Lung (tissue), 11 donors: ENCODE data around the gene CCR5AS.

Experiments used
- ATAC-seq: fragments of 200-7000 bp; cut with Tn5 transposase; one replicate; pipeline ENCODE4 v1.9.1; 2020; ENCODE audit warnings: moderate number of reproducible peaks; ENCODE audit not compliant: insufficient read depth, low FRiP score
- DNase-seq, 3 donors: peaks; one replicate each; pipeline ENCODE4 v3.0.0-alpha.2; 2013 to 2017
- H3K27ac ChIP-seq, 2 donors: one replicate each; pipeline ENCODE4 v1.5.1; 2013; ENCODE audit warnings: mild to moderate bottlenecking in 2 of 2, moderate library complexity in 2 of 2, control low read depth in 1 of 2, inconsistent platforms in 1 of 2, low read depth in 1 of 2, low read length in 1 of 2
- H3K27me3 ChIP-seq, 3 donors: one replicate each; pipeline ENCODE4 v1.5.1; 2013; ENCODE audit warnings: low read length in 2 of 3; ENCODE audit not compliant: control insufficient read depth in 3 of 3, insufficient read depth in 3 of 3
- H3K36me3 ChIP-seq, 4 donors: one replicate each; pipeline ENCODE4 v1.5.1; 2013; ENCODE audit warnings: low read length in 4 of 4, mild to moderate bottlenecking in 1 of 4, moderate library complexity in 1 of 4; ENCODE audit not compliant: control insufficient read depth in 4 of 4, insufficient read depth in 4 of 4
- H3K4me1 ChIP-seq, 5 donors: one replicate each; pipeline ENCODE4 v1.5.1; 2013; ENCODE audit warnings: low read length in 5 of 5, mild to moderate bottlenecking in 2 of 5, moderate library complexity in 1 of 5; ENCODE audit not compliant: control insufficient read depth in 5 of 5, insufficient read depth in 5 of 5
- H3K4me3 ChIP-seq: one replicate; pipeline ENCODE4 v1.5.1; 2013; ENCODE audit warnings: mild to moderate bottlenecking, control low read depth, moderate library complexity
- H3K9ac ChIP-seq, 2 donors: one replicate each; pipeline ENCODE4 v1.5.1; 2013; ENCODE audit warnings: low read length in 2 of 2, control low read depth in 1 of 2; ENCODE audit not compliant: insufficient read depth in 1 of 2
- H3K9me3 ChIP-seq, 4 donors: one replicate each; pipeline ENCODE4 v1.5.1; 2013; ENCODE audit warnings: low read length in 3 of 4, mild to moderate bottlenecking in 1 of 4, moderate library complexity in 1 of 4; ENCODE audit not compliant: control insufficient read depth in 4 of 4, insufficient read depth in 3 of 4
- WGBS, 2 donors: extraction: QIAGEN DNeasy Blood & Tissue Kit; methylation state at CpG; one replicate each; pipeline ENCODE4 v1.1.7; 2013; 5-methylcytosine and 5-hydroxymethylcytosine counted together
- TF ChIP-seq, protein P1 (sequence below): IDR thresholded peaks from 2 replicates; pipeline ENCODE4 v1.5.1; 2012; ENCODE audit warnings: mild to moderate bottlenecking; ENCODE audit errors: control extremely low read depth, extremely low read depth
- donor health status: control.
- donor health status: control.
- donor health status: Bipolar disorder and iron deficiency.
- donor health status: healthy.
- donor health status: DM: yes; HTN: yes; CAD: no.

Gene CCR5AS

DNA sequence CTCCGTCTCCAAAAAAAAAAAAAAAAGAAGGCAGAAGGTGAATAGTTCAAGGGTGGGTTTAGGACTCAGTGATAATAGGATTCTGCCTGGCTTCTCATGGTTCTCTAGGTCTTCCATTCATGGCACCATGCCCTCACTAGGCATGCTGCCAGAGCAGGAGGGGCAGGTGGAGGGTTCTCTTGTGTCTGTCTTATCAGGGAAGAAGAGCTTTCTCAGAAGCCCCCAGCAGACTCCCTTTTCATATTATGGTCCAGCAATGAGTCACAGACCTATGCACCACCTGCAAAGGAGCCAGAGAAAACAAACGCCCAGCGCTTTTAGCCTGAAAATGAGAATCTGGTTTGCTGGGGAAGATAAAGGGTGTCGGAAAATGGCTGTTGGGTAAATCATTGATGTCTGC lies 50.0 kb downstream of the CCR5AS start:
- no peak for ATAC-seq

DNA sequence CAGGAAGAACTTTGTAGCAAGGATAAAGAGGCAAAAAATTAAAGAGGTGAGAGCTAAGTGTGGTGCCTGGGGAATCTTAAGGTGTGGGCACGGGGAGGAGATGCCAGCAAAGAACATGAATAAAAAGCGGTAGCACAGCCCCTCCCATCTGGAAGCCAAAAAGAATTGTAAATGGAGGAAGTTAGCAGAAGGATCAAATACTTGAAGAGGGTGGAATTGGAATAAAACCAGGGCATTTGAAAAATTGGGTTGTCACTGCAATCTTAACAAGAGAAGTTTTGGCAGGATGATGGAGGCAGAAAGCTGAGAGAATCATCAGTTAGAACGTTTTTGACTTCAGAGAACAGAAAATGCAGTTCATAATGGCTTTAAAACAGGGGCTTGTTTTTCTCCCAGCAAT lies 50.6 kb downstream of the CCR5AS start:
- no peak overlapping the region for H3K4me3 ChIP-seq
- H3K36me3 ChIP-seq = no peaks in the 10 kb centered on the region
- H3K9me3 ChIP-seq = no peaks in the 10 kb centered on the region
- DNase-seq (no peak), ATAC-seq (no peak)
- peaks cover 0 to 11% (median 2%) of the 10 kb centered on the region in 3 donors for H3K27me3 ChIP-seq
- H3K4me1 ChIP-seq = peaks cover 0 to 11% (median 6%) of the 10 kb centered on the region in 5 donors
- TF ChIP-seq, protein P1, sequence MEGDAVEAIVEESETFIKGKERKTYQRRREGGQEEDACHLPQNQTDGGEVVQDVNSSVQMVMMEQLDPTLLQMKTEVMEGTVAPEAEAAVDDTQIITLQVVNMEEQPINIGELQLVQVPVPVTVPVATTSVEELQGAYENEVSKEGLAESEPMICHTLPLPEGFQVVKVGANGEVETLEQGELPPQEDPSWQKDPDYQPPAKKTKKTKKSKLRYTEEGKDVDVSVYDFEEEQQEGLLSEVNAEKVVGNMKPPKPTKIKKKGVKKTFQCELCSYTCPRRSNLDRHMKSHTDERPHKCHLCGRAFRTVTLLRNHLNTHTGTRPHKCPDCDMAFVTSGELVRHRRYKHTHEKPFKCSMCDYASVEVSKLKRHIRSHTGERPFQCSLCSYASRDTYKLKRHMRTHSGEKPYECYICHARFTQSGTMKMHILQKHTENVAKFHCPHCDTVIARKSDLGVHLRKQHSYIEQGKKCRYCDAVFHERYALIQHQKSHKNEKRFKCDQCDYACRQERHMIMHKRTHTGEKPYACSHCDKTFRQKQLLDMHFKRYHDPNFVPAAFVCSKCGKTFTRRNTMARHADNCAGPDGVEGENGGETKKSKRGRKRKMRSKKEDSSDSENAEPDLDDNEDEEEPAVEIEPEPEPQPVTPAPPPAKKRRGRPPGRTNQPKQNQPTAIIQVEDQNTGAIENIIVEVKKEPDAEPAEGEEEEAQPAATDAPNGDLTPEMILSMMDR = no peak
- H3K9ac ChIP-seq = no peak overlapping the region
- 49 to 72% methylated on average over 3 of the region's 3 CpGs for WGBS, 2 donors
- no peak overlapping the region for H3K27ac ChIP-seq

More for the DNA sequence above, 50.0 kb downstream of the CCR5AS start:
- TF ChIP-seq, protein P1 = no peak
- H3K4me1 ChIP-seq = peaks cover 0 to 11% (median 6%) of the 10 kb centered on the region in 5 donors
- WGBS, 2 donors = 88 to 93% methylated on average over 4 of the region's 4 CpGs
- peaks cover 0 to 7% (median 2%) of the 10 kb centered on the region in 3 donors for H3K27me3 ChIP-seq
- DNase-seq = no peak
- H3K9ac ChIP-seq = no peak overlapping the region
- no peak overlapping the region for H3K27ac ChIP-seq
- H3K36me3 ChIP-seq = no peaks in the 10 kb centered on the region
- no peak overlapping the region for H3K4me3 ChIP-seq
- H3K9me3 ChIP-seq = no peaks in the 10 kb centered on the region

DNA sequence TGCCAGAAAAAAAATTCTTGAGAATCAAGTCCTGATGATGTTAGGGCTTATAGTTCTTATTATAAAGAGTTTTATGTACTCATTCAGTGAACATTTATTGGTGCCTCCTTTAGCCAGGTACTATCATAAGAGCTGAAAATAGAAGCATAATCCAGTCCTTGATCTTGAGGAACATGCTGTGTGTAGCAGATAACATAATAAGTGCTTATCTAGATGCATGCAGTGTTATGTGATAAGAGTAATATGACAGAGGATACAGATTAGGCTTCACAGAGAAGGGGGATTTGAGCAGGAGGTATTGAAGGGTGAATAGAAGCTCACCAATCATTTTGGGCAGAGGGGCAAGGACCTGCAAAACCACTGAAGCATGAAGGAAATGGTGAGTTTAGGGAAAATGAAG lies 51.9 kb downstream of the CCR5AS start:
- no peaks in the 10 kb centered on the region for H3K9me3 ChIP-seq
- H3K27me3 ChIP-seq = peaks cover 0 to 11% (median 2%) of the 10 kb centered on the region in 3 donors
- H3K9ac ChIP-seq = no peak overlapping the region
- no peak overlapping the region for H3K27ac ChIP-seq
- DNase-seq = no peak
- H3K36me3 ChIP-seq = no peaks in the 10 kb centered on the region
- no peak for ATAC-seq
- TF ChIP-seq, protein P1 = no peak
- no peak overlapping the region for H3K4me3 ChIP-seq
- H3K4me1 ChIP-seq = peaks cover 0 to 5% (median 0%) of the 10 kb centered on the region in 5 donors

DNA sequence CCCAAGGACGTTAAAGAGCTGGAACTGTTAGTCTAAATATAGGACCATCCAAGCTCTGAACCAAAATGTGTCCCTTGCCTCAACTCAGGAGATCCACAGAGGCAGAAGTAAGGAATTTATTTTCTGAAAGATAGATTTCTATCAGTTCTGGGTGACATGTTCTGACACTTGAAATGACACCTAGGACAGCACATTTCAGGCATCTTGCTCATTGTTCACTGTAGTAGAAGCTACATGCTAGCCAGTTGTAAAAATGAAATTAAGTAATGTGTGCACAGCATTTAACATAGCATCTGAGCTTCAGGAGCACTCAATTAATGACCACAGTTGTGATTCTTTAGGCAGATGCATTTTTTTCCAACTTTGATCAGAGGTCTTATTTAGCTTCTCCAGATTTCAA lies 52.4 kb downstream of the CCR5AS start:
- DNase-seq = no peak
- no peak for ATAC-seq
- no peaks in the 10 kb centered on the region for H3K9me3 ChIP-seq
- peaks cover 0 to 11% (median 2%) of the 10 kb centered on the region in 3 donors for H3K27me3 ChIP-seq
- H3K27ac ChIP-seq = peak overlapping the region in 1 of 2 donors; percentile 55
- 54% methylated on average over 1 of the region's 1 CpG for WGBS, 2 donors
- peaks cover 0 to 4% (median 0%) of the 10 kb centered on the region in 5 donors for H3K4me1 ChIP-seq
- TF ChIP-seq, protein P1 = no peak
- no peak overlapping the region for H3K4me3 ChIP-seq
- no peak overlapping the region for H3K9ac ChIP-seq
- H3K36me3 ChIP-seq = no peaks in the 10 kb centered on the region
